GDM1 (cell line): ENCODE measurements around the gene ARHGAP9.
"Not testable (repeated sequence)": the region's sequence is repeated elsewhere in the genome, so short reads cannot be mapped to it uniquely, and the experiment has no call there.

ENCODE experiments used
- DNase-seq: peaks from one replicate; lab custom pipeline; 2025; lab: John Stamatoyannopoulos, UW

Gene ARHGAP9

DNA sequence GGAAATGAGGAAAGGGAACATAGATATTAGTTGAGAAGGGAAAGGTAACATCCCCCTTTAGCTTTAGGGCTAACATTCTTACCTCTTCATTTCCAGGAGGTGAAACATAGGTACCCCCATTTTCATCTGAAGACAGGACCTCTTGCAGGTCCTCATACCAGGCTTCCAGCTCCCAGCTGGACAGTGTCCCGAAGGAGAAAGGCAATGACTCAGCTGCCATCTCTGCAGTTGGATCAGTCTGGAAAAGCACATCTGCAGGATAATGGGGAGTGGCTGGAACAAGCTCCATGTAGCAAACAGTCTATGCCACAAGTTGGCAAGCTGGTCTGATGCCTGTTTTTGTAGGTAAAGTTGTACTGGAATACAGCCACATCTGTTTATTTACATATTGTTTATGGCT, 37.5 kb upstream of the ARHGAP9 start:
- DNase-seq = no peak

GRCh38 chr12:57516617-57517153, 37.0 kb upstream of the ARHGAP9 start:
- DNase-seq = no peak

- no peak for DNase-seq
These were observed 36.4 kb upstream of the ARHGAP9 start for GRCh38 chr12:57515934-57516541.

DNA sequence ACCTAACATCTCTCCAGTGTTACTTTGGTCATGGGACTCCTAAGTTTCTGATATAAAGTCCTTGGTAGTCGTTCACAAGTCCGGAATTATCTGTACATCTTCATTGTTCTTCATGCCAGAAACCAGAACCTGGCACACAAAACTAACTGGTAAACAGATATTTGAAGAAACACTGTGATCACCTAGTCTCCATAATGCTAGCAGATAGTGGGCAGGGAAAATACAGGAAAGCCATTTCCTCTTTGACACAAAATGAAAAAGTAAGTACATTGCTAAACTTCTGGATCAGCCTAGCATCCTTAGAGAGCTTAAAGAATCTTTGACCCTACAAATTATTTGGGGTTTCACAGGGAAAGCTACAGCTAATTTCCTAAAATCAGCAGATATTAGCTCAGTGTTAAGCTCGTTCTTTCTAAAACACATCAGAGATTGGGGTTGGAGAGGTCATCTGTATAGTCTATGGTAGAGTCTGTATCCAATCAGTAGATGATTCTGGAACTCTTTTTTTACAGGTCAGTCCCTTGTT, 35.8 kb upstream of the ARHGAP9 start:
- DNase-seq = no peak

DNA sequence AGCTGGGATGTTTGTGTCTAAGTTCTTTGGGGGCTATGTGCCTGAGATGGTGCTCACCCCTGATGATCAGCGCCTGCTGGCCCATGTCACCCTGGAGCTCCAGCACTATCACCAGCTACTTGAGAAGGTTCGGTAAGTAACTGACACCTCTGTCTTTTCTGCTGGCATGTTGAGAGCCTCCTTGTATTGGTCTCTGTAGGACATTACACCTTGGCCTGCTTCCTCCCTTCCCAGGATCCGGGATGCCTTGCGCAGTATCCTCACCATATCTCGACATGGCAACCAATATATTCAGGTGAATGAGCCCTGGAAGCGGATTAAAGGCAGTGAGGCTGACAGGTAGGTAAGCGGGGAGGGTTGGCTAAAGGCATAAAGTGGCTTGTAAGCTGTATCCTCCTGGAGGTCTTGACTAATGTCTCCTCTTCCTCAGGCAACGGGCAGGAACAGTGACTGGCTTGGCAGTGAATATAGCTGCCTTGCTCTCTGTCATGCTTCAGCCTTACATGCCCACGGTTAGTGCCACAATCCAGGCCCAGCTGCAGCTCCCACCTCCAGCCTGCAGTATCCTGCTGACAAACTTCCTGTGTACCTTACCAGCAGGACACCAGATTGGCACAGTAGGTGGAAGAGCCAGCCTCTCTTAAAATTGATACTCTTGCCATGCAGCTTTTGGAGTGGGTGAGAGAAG, 35.2 kb upstream of the ARHGAP9 start:
- DNase-seq = no peak

DNA sequence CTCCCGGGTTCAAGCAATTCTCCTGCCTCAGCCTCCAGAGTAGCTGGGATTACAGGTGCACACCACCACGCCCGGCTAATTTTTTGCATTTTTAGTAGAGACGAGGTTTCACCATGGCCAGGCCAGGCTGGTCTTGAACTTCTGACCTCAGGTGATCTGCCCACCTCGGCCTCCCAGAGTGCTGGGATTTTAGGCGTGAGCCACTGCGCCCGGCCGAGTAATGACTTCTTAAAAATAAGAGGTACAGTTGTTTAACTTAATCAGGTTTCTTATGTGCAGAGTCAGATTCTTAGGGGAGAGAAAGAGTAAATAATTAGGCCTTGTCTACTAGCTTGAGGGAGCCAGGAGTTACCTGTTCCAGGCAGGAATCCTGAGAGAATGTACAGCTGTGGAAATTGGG, 34.6 kb upstream of the ARHGAP9 start:
- DNase-seq = not testable (repeated sequence)

DNA sequence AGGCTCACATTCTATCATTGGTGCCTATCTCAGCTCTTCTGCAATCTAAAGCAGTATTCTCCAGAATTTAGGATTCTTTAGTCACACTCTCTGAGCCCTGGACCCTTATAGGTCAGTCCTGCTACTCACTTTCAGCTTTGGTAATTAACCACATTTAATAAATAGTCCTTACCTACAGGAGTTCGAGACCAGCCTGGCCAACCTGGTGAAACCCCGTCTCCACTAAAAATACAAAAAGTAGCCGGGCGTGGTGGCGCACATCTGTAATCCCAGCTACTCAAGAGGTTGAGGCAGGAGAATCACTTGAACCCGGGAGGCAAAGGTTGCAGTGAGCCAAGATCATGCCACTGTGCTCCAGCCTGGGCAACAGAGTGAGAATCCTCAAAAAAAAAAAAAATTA, 34.0 kb upstream of the ARHGAP9 start:
- DNase-seq = not testable (repeated sequence)

DNA sequence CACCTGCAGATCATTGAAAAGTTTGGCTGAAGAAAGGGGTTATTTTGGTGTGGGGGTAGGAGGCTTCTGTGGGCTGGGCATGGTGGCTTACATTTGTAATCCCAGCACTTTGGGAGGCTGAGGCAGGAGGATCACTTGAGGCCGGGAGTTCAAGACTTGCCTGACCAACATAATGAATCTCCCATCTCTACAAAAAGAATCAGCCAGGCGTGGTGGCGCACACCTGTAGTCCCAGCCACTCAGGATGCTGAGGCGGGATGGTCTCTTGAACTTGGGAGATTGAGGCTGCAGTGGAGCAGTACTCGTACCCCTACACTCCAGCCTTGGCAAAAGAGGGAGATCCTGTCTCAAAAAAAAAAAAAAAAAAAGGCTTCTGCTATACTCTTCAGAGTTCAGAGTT, 33.6 kb upstream of the ARHGAP9 start:
- no peak for DNase-seq

GRCh38 chr12:57512665-57513064, 33.0 kb upstream of the ARHGAP9 start:
- no peak for DNase-seq

GRCh38 chr12:57511588-57512325, 32.1 kb upstream of the ARHGAP9 start:
- DNase-seq = no peak

DNA sequence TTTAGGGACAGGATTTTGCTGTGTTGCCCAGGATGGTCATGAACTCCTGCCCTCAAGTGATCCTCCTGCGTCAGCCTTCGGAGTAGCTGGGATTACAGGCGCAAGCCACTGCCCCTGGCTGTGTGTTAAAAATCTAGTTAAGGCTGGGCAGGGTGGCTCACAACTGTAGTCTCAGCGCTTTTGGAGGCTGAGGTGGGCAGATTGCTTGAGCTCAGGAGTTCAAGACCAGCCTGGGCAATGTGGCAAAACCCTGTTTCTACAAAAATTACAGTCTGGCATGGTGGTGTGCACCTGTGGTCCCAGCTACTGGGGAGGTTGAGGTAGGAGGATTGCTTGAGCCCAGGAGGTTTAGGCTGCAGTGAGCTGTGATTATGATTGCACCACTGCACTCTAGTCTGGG, 31.5 kb upstream of the ARHGAP9 start:
- DNase-seq = no peak

DNA sequence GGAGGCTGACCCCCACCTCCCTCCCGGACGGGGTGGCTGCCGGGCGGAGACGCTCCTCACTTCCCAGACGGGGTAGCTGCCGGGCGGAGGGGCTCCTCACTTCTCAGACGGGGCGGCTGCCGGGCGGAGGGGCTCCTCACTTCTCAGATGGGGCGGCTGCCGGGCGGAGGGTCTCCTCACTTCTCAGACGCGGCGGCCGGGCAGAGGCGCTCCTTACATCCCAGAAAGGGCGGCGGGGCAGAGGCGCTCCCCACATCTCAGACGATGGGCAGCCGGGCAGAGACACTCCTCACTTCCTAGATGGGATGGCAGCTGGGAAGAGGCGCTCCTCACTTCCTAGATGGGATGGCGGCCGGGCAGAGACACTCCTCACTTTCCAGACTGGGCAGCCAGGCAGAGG, 28.1 kb upstream of the ARHGAP9 start:
- not testable (repeated sequence) for DNase-seq

DNA sequence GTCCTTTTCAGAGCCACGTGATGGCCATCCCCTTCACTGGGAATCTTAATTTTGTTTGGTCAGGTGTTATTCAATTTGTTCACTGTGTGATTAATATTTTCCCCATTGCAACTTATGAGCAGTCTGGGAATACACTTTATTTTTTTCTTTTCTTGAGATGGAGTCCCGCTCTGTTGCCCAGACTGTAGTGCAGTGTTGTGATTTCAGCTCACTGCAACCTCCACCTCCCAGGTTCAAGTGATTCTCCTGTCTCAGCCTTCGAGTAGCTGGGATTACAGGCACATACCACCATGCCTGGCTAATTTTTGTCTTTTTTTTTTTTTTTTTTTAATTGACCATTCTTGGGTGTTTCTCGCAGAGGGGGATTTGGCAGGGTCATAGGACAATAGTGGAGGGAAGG, 26.9 kb upstream of the ARHGAP9 start:
- not testable (repeated sequence) for DNase-seq

DNA sequence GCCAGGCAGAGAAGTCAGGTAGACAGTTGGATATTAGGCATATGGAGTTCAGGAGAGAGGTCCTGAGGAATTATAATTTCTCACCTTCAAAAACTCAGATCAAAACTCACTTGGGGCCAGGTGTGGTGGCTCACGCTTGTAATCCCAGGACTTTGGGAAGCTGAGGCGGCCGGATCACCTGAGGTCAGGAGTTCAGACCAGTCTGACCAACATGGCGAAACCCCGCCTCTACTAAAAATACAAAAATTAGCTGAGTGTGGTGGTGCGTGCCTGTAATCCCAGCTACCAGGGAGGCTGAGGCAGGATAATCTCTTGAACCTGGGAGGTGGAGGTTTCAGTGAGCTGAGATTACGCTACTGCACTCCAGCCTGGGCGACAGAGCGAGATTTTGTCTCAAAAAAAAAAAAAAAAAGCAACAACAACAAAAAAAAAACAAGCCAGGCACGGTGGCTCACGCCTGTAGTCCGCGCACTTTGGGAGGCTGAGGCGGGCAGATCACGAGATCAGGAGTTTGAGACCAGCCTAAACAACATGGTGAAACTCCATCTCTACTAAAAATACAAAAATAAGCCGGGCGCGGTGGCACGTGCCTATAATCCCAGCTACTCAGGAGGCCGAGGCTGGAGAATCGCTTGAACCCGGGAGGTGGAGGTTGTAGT, 22.8 kb upstream of the ARHGAP9 start:
- DNase-seq = not testable (repeated sequence)

DNA sequence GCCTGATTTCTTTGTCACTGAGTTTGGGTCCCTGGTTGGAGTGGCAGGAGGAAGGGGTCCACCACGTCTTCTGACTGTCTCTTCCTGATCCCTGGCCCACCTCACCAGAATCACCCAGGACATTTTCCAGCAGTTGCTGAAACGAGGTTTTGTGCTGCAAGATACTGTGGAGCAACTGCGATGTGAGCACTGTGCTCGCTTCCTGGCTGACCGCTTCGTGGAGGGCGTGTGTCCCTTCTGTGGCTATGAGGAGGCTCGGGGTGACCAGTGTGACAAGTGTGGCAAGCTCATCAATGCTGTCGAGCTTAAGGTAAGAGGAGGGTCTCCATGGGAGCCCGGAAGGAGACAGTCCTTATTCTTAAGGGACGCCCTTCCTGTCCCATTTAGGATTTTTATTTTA, 20.5 kb upstream of the ARHGAP9 start:
- DNase-seq = no peak

DNA sequence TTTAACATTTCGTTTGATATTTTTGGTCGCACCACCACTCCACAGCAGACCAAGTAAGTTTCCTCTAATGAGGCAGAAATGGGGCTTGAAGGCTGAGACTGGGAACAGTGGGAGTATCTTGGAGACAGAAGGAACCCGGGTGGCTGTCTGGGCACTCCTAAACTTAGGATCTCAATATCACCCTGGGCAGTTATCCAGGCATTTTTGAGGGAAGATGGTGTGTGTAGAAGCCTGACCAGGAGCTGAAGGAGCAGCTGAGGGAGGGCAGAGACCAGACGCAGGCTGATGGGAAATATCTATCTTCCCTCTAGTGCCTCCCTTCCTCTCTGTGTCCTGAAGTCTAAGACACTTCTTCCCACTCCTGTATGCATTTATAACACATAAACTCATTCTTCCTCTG, 18.9 kb upstream of the ARHGAP9 start:
- no peak for DNase-seq

DNA sequence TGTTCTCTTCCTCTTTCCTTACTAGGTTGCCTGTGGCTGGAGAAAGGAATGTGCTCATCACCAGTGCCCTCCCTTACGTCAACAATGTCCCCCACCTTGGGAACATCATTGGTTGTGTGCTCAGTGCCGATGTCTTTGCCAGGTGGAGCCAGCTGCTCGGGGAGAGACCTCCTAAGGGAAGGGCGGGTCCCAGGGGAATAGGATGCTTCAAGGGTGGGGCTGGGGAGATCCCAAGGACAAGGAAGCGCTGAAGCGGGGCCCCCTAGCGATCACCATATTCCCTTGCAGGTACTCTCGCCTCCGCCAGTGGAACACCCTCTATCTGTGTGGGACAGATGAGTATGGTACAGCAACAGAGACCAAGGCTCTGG, 18.5 kb upstream of the ARHGAP9 start:
- no peak for DNase-seq

GRCh38 chr12:57497223-57498131, 17.8 kb upstream of the ARHGAP9 start:
- DNase-seq = no peak

DNA sequence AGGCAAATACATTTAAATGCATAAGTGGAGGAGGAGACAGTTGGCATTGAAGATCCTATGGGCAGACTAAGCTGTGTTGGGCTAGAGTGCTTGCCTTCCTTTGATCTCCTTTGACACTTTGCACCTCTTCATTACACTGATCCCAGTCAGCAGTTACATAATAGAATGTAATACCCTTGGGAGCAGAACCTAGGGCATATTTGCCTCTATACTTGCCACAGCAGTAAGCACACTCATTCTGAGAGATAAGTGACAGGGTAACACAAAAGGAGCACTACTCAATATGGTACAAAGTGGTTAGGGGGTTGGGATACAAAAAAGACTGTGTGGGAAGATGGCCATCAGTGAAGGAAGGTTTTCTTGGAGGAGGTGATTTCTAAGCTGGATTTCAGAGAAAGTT, 17.2 kb upstream of the ARHGAP9 start:
- no peak for DNase-seq

DNA sequence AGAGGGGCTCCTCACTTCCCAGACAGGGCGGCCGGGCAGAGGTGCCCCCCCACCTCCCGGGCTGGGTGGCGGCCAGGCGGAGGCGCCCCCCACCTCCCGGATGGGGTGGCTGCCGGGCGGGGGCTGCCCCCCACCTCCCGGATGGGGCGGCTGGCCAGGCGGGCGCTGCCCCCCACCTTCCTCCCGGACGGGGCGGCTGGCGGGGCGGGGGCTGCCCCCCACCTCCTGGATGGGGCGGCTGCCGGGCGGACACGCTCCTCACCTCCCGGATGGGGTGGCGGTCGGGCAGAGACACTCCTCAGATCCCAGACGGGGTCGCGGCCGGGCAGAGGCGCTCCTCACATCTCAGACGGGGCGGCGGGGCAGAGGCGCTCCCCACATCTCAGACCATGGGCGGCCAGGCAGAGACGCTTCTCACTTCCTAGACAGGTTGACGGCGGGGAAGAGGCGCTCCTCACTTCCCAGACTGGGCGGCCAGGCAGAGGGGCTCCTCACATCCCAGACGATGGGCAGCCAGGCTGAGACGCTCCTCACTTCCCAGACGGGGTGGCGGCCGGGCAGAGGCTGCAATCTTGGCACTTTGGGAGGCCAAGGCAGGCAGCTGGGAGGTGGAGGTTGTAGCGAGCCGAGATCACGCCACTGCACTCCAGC, 15.5 kb upstream of the ARHGAP9 start:
- DNase-seq = not testable (repeated sequence)
